GM06990 (cell line): ENCODE measurements around the gene ULBP2.
"Not testable (repeated sequence)": the region's sequence is repeated elsewhere in the genome, so short reads cannot be mapped to it uniquely, and the experiment has no call there.

ENCODE experiments used
- DNase-seq: peaks from one replicate; pipeline ENCODE4 v3.0.0-alpha.2; 2011; ENCODE audit not compliant: insufficient read length; ENCODE audit errors: extremely low read depth
- H3K27me3 ChIP-seq: replicated peaks from 2 replicates; pipeline ENCODE4 v1.6.0; 2011; ENCODE audit warnings: low read length; ENCODE audit not compliant: control insufficient read depth, insufficient read depth
- H3K36me3 ChIP-seq: 2 replicates; pipeline ENCODE4 v1.5.1; 2011; ENCODE audit warnings: low read length; ENCODE audit not compliant: control insufficient read depth, insufficient read depth
- H3K4me3 ChIP-seq: replicated peaks from 2 replicates; pipeline ENCODE4 v1.5.1; 2011; ENCODE audit warnings: low read depth, mild to moderate bottlenecking, control low read depth, low read length
- CTCF ChIP-seq: IDR thresholded peaks from 2 replicates; pipeline ENCODE4 v1.5.1; 2011; ENCODE audit warnings: low read length, control low read depth, mild to moderate bottlenecking, inconsistent platforms; ENCODE audit not compliant: insufficient read depth, poor library complexity, severe bottlenecking

ULBP2 gene

GRCh38 chr6:149940672-149940982 is 1.2 kb upstream of the ULBP2 start:
- Histone ChIP-seq H3K36me3 (no peaks in the 10 kb centered on the region), H3K27me3 (peaks cover 2% of the 10 kb centered on the region), H3K4me3 (no peak overlapping the region)
- no peak for TF ChIP-seq CTCF
- no peak for DNase-seq

DNA sequence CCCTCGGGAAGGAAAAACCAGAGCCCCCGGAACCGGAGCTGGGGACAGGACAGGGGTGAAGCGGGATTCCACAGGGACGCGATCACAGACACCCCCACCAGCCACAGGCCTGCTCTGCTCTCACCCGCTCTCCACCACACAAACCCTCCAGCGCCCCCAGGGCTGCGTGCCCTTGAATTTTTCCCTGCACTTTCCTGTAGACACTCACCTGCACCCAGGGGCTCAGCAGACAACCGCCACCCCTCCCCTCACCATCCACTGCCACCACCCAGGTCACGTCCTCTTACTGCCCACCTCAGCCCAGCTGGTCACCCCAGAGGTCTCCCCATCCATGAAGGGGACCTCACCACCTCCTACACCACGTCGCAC is 631 bp downstream of the ULBP2 start:
- Histone ChIP-seq H3K4me3 (no peak overlapping the region), H3K36me3 (no peaks in the 10 kb centered on the region), H3K27me3 (peaks cover 2% of the 10 kb centered on the region)
- DNase-seq = no peak
- TF ChIP-seq CTCF = no peak

DNA sequence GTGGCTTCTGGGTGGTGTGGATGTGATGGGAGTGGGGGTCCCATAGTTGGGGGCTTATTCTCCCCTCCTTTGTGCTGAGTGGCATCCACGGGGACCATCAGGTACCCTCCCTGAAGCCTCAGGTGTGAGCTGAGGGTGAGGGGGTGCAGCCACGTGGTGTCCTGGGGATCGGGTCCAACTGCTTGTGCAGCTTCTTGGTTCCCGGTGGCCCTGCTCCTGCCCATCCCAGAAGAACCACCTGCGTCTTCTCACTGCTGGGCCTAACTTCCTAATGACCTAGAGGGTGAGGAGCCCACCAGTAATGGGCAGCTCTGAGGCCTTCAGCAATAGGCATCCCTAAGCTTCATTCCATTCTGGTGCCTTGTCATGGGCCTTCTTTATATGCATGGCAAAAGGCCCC is 1.5 kb downstream of the ULBP2 start:
- H3K4me3 ChIP-seq, H3K36me3 ChIP-seq, DNase-seq, H3K27me3 ChIP-seq: not testable (repeated sequence)

DNA sequence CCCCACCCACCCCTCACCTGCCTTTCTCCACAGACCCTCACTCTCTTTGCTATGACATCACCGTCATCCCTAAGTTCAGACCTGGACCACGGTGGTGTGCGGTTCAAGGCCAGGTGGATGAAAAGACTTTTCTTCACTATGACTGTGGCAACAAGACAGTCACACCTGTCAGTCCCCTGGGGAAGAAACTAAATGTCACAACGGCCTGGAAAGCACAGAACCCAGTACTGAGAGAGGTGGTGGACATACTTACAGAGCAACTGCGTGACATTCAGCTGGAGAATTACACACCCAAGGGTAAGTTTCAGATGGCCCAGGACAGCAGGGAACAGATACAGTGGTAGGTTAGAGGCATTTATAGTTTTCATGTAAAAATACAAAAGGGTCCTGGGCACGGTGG is 3.5 kb downstream of the ULBP2 start:
- H3K4me3 ChIP-seq, H3K36me3 ChIP-seq, H3K27me3 ChIP-seq, DNase-seq: not testable (repeated sequence)

GRCh38 chr6:149946631-149947030 is 4.8 kb downstream of the ULBP2 start:
- not testable (repeated sequence) for H3K4me3 ChIP-seq, H3K27me3 ChIP-seq, H3K36me3 ChIP-seq, DNase-seq

DNA sequence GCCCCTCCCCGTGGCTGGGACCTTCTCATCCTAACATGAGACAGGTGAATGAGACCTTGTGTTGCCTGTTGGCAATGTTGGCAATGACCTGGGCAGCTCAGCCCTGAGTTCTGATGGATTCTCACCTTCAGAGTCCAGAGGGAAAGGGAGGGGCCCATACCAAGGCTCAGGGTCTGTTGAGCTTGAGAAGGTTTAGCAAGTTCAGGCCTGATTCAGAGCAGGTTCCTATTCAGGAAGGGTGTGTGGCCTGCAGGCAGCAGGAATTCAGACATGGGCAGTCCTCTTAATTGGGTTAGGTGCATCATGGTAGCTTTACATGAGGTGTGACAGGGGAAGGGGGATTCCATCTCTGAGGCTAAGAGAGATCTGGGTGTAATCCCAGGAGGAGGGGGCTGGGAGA is 5.7 kb downstream of the ULBP2 start:
- H3K27me3 ChIP-seq, H3K36me3 ChIP-seq, DNase-seq, H3K4me3 ChIP-seq: not testable (repeated sequence)

- no peak for DNase-seq
- Histone ChIP-seq H3K36me3 (no peaks in the 10 kb centered on the region), H3K4me3 (no peak overlapping the region), H3K27me3 (no peaks in the 10 kb centered on the region; the same call in 1 of the 2 replicates)
- TF ChIP-seq CTCF = no peak
These were observed 6.2 kb downstream of the ULBP2 start for GRCh38 chr6:149948011-149948410.

DNA sequence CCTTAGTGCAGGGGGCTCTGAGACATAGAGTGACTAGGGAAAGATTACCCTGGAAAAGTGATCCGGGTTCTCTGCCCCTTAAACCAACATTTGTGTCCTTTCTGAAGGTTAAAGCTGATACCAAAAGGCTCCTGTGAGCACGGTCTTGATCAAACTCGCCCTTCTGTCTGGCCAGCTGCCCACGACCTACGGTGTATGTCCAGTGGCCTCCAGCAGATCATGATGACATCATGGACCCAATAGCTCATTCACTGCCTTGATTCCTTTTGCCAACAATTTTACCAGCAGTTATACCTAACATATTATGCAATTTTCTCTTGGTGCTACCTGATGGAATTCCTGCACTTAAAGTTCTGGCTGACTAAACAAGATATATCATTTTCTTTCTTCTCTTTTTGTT is 6.8 kb downstream of the ULBP2 start:
- no peaks in the 10 kb centered on the region; the same call in none of the 2 replicates for H3K27me3 ChIP-seq
- no peak overlapping the region for H3K4me3 ChIP-seq
- TF ChIP-seq CTCF = no peak
- no peaks in the 10 kb centered on the region for H3K36me3 ChIP-seq
- DNase-seq = no peak
